Hepatocyte (in vitro differentiated cells): ENCODE data around the gene AGAP3.

Experiments used
- EZH2 ChIP-seq: fragments of 200-600 bp; sonication (generic); IDR thresholded peaks from 2 replicates; pipeline ENCODE4 v1.6.1; 2016; ENCODE audit warnings: antibody characterized with exemption, mild to moderate bottlenecking, borderline replicate concordance
- TF ChIP-seq, protein P1 (sequence below): fragments of 200-600 bp; sonication (generic); IDR thresholded peaks from 2 replicates; pipeline ENCODE4 v1.5.1; 2016; ENCODE audit warnings: antibody characterized with exemption, mild to moderate bottlenecking; ENCODE audit not compliant: poor library complexity

DNA sequence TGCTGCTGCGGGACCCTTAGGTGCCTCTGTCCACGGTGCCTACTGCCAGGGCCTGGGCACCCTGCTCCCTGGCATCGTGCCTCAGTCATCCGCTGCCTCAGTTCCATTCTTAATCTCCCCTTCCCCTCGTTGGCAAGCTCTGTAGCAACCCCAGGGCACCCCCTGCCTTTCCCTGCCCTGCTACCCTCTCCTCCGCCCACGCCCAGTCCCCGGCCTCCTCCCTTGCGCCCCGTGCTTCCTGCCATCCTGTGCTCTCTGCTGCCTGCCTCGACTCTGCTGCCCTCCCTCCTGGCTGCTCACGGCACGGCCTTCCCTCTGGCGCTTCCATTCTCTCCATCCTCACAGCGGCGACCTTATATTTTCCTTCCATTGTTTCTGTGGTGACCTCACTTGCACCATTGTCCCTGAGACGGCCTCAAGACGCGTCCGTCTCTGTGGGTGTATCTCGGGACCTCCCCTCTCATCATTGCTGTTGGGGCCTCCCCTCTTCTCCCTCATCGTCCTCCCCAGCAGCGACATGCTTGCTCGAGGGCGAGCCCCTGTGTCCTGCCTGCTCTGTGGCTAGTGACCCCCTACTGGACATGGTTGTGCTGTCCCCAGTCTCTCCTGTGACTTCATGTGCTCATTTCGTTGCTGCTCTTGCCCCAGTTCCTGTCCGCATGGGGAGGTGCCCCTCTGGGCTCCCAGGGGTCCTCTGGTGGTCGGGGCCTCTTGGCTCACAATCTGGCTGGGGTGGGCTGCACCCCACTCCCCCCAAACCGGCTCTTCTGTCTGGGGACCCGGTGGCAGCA lies 35.3 kb downstream of the AGAP3 start:
- TF ChIP-seq, protein P1, sequence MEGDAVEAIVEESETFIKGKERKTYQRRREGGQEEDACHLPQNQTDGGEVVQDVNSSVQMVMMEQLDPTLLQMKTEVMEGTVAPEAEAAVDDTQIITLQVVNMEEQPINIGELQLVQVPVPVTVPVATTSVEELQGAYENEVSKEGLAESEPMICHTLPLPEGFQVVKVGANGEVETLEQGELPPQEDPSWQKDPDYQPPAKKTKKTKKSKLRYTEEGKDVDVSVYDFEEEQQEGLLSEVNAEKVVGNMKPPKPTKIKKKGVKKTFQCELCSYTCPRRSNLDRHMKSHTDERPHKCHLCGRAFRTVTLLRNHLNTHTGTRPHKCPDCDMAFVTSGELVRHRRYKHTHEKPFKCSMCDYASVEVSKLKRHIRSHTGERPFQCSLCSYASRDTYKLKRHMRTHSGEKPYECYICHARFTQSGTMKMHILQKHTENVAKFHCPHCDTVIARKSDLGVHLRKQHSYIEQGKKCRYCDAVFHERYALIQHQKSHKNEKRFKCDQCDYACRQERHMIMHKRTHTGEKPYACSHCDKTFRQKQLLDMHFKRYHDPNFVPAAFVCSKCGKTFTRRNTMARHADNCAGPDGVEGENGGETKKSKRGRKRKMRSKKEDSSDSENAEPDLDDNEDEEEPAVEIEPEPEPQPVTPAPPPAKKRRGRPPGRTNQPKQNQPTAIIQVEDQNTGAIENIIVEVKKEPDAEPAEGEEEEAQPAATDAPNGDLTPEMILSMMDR = no peak
- no peak for TF ChIP-seq EZH2
